ENCODE results near the gene HTR1B.

The HTR1B gene

GRCh38 chr6:77463308-77463860 is at the start of gene HTR1B:
HTR1B (minus strand) TSS chr6:77463491; CDS start chr6:77463403, 88 bp downstream.
- Histone ChIP-seq H3K27me3 (ENCODE audit: insufficient read depth, insufficient read length) (peaks cover 51% of the 10 kb centered on the region), H3K9me3 (ENCODE audit: insufficient read depth, low read length) (no peaks in the 10 kb centered on the region), H3K9ac (ENCODE audit: insufficient read length, low read depth) (peak within 1 kb of the TSS; percentile 74), H3K4me1 (ENCODE audit: insufficient read depth, insufficient read length) (no peaks in the 10 kb centered on the region), H3K36me3 (ENCODE audit: insufficient read depth, insufficient read length, low read length) (no peaks in the 10 kb centered on the region), H3K4me3 (ENCODE audit: insufficient read length, low read depth) (peak within 1 kb of the TSS; percentile 75)
- TF ChIP-seq ZNF274 (IDR thresholded peaks at IDR 0.05; ENCODE audit: low read depth, low read length): no peak
- no peak for TF ChIP-seq YY1 (IDR thresholded peaks at IDR 0.05; ENCODE audit: insufficient read depth, insufficient read length)
- TF ChIP-seq SUZ12 (IDR thresholded peaks at IDR 0.05; ENCODE audit: extremely low read depth, insufficient read depth, insufficient read length): no peak
- no peak for DNase-seq (ENCODE audit: low read depth, low spot score)

- Histone ChIP-seq H3K27me3 (ENCODE audit: insufficient read depth, insufficient read length) (no peaks in the 10 kb centered on the region), H3K9ac (ENCODE audit: insufficient read length, low read depth) (no peak overlapping the region), H3K4me3 (ENCODE audit: insufficient read length, low read depth) (no peak overlapping the region), H3K9me3 (ENCODE audit: insufficient read depth, low read length) (peaks cover 16% of the 10 kb centered on the region; the same call in 1 of the 2 replicates), H3K4me1 (ENCODE audit: insufficient read depth, insufficient read length) (no peaks in the 10 kb centered on the region), H3K36me3 (ENCODE audit: insufficient read depth, insufficient read length, low read length) (no peaks in the 10 kb centered on the region)
- DNase-seq (ENCODE audit: low read depth, low spot score): no peak
- no peak for TF ChIP-seq YY1 (IDR thresholded peaks at IDR 0.05; ENCODE audit: insufficient read depth, insufficient read length)
Observed at GRCh38 chr6:77512554-77512953, 49.3 kb upstream of the HTR1B start.

DNA sequence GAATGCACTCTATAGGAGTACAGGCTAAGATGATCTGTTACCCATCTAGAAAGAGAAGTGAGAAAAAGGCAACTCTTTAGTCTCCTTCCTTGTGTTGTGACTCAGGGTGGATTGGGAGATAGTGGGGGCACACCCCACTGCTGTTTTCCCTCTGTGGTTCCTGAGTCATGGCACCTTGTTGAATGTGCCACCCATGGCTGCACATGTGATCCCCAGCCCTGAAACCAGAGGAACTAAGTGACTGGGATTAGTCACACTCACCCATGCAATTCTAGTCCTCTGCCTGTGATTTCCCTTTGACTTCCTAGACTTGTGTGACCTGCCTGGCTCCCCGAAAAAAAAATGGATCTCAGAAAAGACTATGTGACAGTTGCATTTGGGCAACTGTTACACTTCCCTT is 48.6 kb upstream of the HTR1B start:
- Histone ChIP-seq H3K9me3 (ENCODE audit: insufficient read depth, low read length) (peaks cover 16% of the 10 kb centered on the region; the same call in 1 of the 2 replicates), H3K9ac (ENCODE audit: insufficient read length, low read depth) (no peak overlapping the region), H3K4me1 (ENCODE audit: insufficient read depth, insufficient read length) (no peaks in the 10 kb centered on the region), H3K27me3 (ENCODE audit: insufficient read depth, insufficient read length) (no peaks in the 10 kb centered on the region), H3K4me3 (ENCODE audit: insufficient read length, low read depth) (no peak overlapping the region), H3K36me3 (ENCODE audit: insufficient read depth, insufficient read length, low read length) (no peaks in the 10 kb centered on the region)
- no peak for TF ChIP-seq SUZ12 (IDR thresholded peaks at IDR 0.05; ENCODE audit: extremely low read depth, insufficient read depth, insufficient read length)
- TF ChIP-seq YY1 (IDR thresholded peaks at IDR 0.05; ENCODE audit: insufficient read depth, insufficient read length): no peak
- no peak for TF ChIP-seq ZNF274 (IDR thresholded peaks at IDR 0.05; ENCODE audit: low read depth, low read length)
- no peak for DNase-seq (ENCODE audit: low read depth, low spot score)

DNA sequence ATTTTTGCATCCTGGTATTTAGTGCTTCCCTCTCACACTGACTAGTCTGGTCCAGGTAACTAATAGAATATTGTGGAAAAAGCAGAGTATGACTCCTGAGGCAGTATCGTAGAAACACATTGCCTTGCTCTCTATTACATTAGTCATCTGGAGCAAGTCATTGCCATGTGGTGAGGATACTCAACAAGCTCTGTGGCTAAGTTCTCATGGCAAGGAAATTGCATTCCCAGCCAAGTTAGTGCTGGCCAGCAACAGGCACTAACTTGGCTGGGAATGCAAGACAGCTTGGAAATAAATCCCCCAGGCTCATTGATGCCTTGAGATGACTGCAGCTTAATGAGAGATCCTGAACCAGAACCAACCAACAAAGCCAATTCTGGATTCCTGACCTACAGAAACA is 39.7 kb upstream of the HTR1B start:
- Histone ChIP-seq H3K4me3 (ENCODE audit: insufficient read length, low read depth) (no peak overlapping the region), H3K9me3 (ENCODE audit: insufficient read depth, low read length) (no peaks in the 10 kb centered on the region), H3K9ac (ENCODE audit: insufficient read length, low read depth) (no peak overlapping the region), H3K27me3 (ENCODE audit: insufficient read depth, insufficient read length) (no peaks in the 10 kb centered on the region), H3K36me3 (ENCODE audit: insufficient read depth, insufficient read length, low read length) (no peaks in the 10 kb centered on the region), H3K4me1 (ENCODE audit: insufficient read depth, insufficient read length) (no peaks in the 10 kb centered on the region)
- TF ChIP-seq YY1 (IDR thresholded peaks at IDR 0.05; ENCODE audit: insufficient read depth, insufficient read length): no peak
- no peak for TF ChIP-seq SUZ12 (IDR thresholded peaks at IDR 0.05; ENCODE audit: extremely low read depth, insufficient read depth, insufficient read length)
- TF ChIP-seq ZNF274 (IDR thresholded peaks at IDR 0.05; ENCODE audit: low read depth, low read length): no peak
- DNase-seq (ENCODE audit: low read depth, low spot score): no peak

DNA sequence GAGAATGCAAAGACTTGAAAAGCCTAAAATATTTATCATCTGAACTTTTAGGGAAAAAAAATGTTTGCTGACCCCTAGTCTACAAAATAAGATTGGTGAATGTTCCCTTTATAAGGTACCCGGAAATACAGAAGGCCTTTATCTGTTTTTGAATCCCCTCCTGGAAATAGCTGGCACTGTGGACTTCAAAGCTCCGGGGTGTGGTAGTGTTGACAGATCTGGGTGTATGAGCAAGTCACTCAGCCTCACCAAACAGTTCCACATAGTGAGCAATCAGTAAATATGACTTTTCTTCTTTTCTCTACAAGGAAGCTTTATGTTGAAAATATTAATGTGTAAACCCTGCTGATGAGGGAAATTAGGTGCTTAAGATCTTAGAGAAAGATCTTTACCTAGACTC is 29.2 kb upstream of the HTR1B start:
- H3K9me3 ChIP-seq (ENCODE audit: insufficient read depth, low read length): no peaks in the 10 kb centered on the region
- TF ChIP-seq SUZ12 (IDR thresholded peaks at IDR 0.05; ENCODE audit: extremely low read depth, insufficient read depth, insufficient read length) (no peak), ZNF274 (IDR thresholded peaks at IDR 0.05; ENCODE audit: low read depth, low read length) (no peak), YY1 (IDR thresholded peaks at IDR 0.05; ENCODE audit: insufficient read depth, insufficient read length) (no peak)
- H3K9ac ChIP-seq (ENCODE audit: insufficient read length, low read depth): no peak overlapping the region
- H3K27me3 ChIP-seq (ENCODE audit: insufficient read depth, insufficient read length): no peaks in the 10 kb centered on the region
- no peak overlapping the region for H3K4me3 ChIP-seq (ENCODE audit: insufficient read length, low read depth)
- H3K36me3 ChIP-seq (ENCODE audit: insufficient read depth, insufficient read length, low read length): no peaks in the 10 kb centered on the region
- DNase-seq (ENCODE audit: low read depth, low spot score): no peak
- no peaks in the 10 kb centered on the region for H3K4me1 ChIP-seq (ENCODE audit: insufficient read depth, insufficient read length)

GRCh38 chr6:77487808-77488425 is 24.6 kb upstream of the HTR1B start:
- no peaks in the 10 kb centered on the region for H3K27me3 ChIP-seq (ENCODE audit: insufficient read depth, insufficient read length)
- no peak for DNase-seq (ENCODE audit: low read depth, low spot score)
- TF ChIP-seq SUZ12 (IDR thresholded peaks at IDR 0.05; ENCODE audit: extremely low read depth, insufficient read depth, insufficient read length) (no peak), YY1 (IDR thresholded peaks at IDR 0.05; ENCODE audit: insufficient read depth, insufficient read length) (no peak), ZNF274 (IDR thresholded peaks at IDR 0.05; ENCODE audit: low read depth, low read length) (no peak)

GRCh38 chr6:77482981-77483380 is 19.7 kb upstream of the HTR1B start:
- no peaks in the 10 kb centered on the region for H3K36me3 ChIP-seq (ENCODE audit: insufficient read depth, insufficient read length, low read length)
- H3K9me3 ChIP-seq (ENCODE audit: insufficient read depth, low read length): no peaks in the 10 kb centered on the region
- DNase-seq (ENCODE audit: low read depth, low spot score): no peak
- H3K4me1 ChIP-seq (ENCODE audit: insufficient read depth, insufficient read length): no peaks in the 10 kb centered on the region
- H3K27me3 ChIP-seq (ENCODE audit: insufficient read depth, insufficient read length): no peaks in the 10 kb centered on the region
- H3K9ac ChIP-seq (ENCODE audit: insufficient read length, low read depth): no peak overlapping the region
- TF ChIP-seq YY1 (IDR thresholded peaks at IDR 0.05; ENCODE audit: insufficient read depth, insufficient read length) (no peak), ZNF274 (IDR thresholded peaks at IDR 0.05; ENCODE audit: low read depth, low read length) (no peak), SUZ12 (IDR thresholded peaks at IDR 0.05; ENCODE audit: extremely low read depth, insufficient read depth, insufficient read length) (no peak)
- no peak overlapping the region for H3K4me3 ChIP-seq (ENCODE audit: insufficient read length, low read depth)

More at GRCh38 chr6:77487808-77488425, 24.6 kb upstream of the HTR1B start:
- no peaks in the 10 kb centered on the region for H3K4me1 ChIP-seq (ENCODE audit: insufficient read depth, insufficient read length)
- H3K9ac ChIP-seq (ENCODE audit: insufficient read length, low read depth): no peak overlapping the region
- no peak overlapping the region for H3K4me3 ChIP-seq (ENCODE audit: insufficient read length, low read depth)
- H3K9me3 ChIP-seq (ENCODE audit: insufficient read depth, low read length): no peaks in the 10 kb centered on the region
- H3K36me3 ChIP-seq (ENCODE audit: insufficient read depth, insufficient read length, low read length): no peaks in the 10 kb centered on the region
